ENCODE data around the gene FAM13C. TPM values are rescaled to one million over a fixed set of nuclear protein-coding genes. Genes with fewer than 3 reads are reported as not detected.

The FAM13C gene
- total RNA-seq, 6 donors from 2014 or later: 4.1 to 15.7 (median 8.9) TPM

DNA sequence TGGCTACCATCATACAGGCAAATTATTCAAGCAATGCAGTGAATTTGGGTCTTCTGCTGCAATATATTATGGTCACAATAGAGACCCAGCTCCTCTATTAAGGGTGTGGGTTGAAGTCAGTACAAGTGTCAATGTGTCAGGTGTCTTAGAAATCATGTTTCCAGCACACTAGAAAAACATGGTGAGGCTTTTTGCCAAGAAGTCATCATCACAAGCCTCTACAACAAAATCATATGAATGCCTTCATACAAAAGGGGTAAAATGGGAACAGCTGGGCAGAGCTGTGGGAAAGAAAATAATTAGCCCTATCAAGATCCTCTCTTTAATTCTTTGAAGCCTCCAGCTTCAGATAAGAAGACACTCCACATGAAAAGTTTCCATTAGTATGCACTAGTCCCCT is 37.2 kb downstream of the FAM13C start:
- peaks cover 0 to 3% (median 0%) of the 10 kb centered on the region in 4 donors for H3K4me1 ChIP-seq
- no peaks in the 10 kb centered on the region for H3K9me3 ChIP-seq
- H3K4me3 ChIP-seq: no peak overlapping the region
- ATAC-seq (ENCODE audit: low FRiP score in 2 of 2) (no peak), DNase-seq (no peak)
- H3K27ac ChIP-seq: no peak overlapping the region
- no peaks in the 10 kb centered on the region for H3K27me3 ChIP-seq
- no peaks in the 10 kb centered on the region for H3K36me3 ChIP-seq
- TF ChIP-seq POLR2AphosphoS5 (IDR thresholded peaks at IDR 0.05): no peak
- TF ChIP-seq EP300 (IDR thresholded peaks at IDR 0.05): no peak
- TF ChIP-seq POLR2A (IDR thresholded peaks at IDR 0.05): no peak
- TF ChIP-seq, protein P1, sequence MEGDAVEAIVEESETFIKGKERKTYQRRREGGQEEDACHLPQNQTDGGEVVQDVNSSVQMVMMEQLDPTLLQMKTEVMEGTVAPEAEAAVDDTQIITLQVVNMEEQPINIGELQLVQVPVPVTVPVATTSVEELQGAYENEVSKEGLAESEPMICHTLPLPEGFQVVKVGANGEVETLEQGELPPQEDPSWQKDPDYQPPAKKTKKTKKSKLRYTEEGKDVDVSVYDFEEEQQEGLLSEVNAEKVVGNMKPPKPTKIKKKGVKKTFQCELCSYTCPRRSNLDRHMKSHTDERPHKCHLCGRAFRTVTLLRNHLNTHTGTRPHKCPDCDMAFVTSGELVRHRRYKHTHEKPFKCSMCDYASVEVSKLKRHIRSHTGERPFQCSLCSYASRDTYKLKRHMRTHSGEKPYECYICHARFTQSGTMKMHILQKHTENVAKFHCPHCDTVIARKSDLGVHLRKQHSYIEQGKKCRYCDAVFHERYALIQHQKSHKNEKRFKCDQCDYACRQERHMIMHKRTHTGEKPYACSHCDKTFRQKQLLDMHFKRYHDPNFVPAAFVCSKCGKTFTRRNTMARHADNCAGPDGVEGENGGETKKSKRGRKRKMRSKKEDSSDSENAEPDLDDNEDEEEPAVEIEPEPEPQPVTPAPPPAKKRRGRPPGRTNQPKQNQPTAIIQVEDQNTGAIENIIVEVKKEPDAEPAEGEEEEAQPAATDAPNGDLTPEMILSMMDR (IDR thresholded peaks at IDR 0.05): no peak

DNA sequence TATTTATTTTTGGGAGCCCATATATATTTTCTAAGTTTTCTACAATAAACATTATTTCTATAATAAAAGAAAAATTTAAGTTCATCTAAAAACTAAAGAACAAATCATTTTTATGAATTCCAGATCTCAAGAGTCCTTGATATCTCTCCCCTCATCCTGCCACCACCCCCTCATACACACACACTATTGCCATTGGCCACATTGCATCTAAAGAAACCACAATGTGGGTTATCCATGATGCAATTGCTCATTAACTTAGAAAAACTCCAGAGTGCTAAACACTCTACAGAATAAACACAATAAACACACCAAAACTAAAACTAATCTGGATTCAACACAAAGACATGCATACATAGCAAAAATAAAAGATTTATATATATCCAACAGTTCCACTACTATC is 37.8 kb downstream of the FAM13C start:
- H3K27me3 ChIP-seq: no peaks in the 10 kb centered on the region
- H3K4me1 ChIP-seq: peaks cover 0 to 3% (median 0%) of the 10 kb centered on the region in 4 donors
- TF ChIP-seq POLR2A (IDR thresholded peaks at IDR 0.05): no peak
- TF ChIP-seq POLR2AphosphoS5 (IDR thresholded peaks at IDR 0.05): no peak
- no peak for TF ChIP-seq EP300 (IDR thresholded peaks at IDR 0.05)
- TF ChIP-seq, protein P1 (IDR thresholded peaks at IDR 0.05): no peak
- DNase-seq (no peak), ATAC-seq (ENCODE audit: low FRiP score in 2 of 2) (no peak)
- H3K4me3 ChIP-seq: no peak overlapping the region
- H3K36me3 ChIP-seq: no peaks in the 10 kb centered on the region
- H3K9me3 ChIP-seq: no peaks in the 10 kb centered on the region
- H3K27ac ChIP-seq: no peak overlapping the region

DNA sequence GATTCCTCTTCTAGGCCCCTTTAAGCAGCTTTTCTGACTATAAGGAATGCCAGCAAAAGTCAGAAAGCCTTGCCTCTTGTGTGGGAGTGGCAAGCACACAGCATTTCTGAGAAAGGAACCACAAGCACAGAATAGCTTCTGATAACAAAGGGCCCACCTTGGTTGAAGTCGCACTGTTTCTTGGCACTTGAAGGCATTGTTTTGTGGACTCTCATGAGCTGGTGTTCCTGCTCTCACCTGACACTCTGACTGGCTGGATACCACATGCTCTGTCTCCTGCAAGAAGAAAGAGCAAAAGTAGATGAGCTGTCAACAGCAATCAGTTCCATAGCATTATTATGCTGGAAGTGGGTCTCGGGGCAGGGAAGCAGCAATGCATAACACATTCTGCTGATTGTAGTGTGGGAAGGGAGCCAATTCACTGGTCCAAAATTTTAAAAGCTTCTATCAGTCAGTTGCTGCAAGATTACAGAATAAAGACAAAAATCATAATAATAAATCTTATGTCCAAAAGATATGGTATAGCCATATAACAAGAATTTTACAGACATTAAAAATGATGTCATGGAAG is 38.4 kb downstream of the FAM13C start:
- Histone ChIP-seq H3K4me1 (peaks cover 0 to 3% (median 0%) of the 10 kb centered on the region in 4 donors), H3K27me3 (no peaks in the 10 kb centered on the region), H3K36me3 (no peaks in the 10 kb centered on the region), H3K4me3 (no peak overlapping the region), H3K9me3 (no peaks in the 10 kb centered on the region), H3K27ac (no peak overlapping the region)
- no peak for ATAC-seq (ENCODE audit: low FRiP score in 2 of 2)
- 77 to 85% methylated on average over 2 of the region's 2 CpGs for WGBS, 2 donors
- DNase-seq: no peak
- TF ChIP-seq POLR2AphosphoS5 (IDR thresholded peaks at IDR 0.05) (no peak), POLR2A (IDR thresholded peaks at IDR 0.05) (no peak), EP300 (IDR thresholded peaks at IDR 0.05) (no peak)
- TF ChIP-seq, protein P1 (IDR thresholded peaks at IDR 0.05): no peak

DNA sequence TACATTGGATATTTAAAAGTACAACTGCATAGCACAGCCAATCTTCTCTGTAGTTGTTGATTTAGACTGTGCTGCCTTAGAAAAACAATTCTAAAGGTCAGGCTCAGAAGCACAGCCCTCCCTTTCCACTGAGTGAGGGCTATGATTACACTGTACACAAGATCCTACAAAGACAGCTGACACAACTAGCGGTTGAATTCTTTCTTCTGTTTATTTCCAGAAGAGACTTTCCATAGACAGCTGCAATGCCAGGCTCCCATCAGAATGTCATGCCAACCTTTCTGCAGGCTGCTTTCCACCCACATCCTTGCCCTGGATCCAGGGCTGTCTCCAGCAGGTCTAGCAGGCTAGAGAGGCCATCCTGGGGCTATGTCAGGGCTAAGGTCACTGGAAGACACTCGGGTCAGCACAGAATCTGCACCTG is 39.3 kb downstream of the FAM13C start:
- Histone ChIP-seq H3K36me3 (no peaks in the 10 kb centered on the region), H3K4me3 (no peak overlapping the region), H3K27me3 (no peaks in the 10 kb centered on the region), H3K4me1 (peaks cover 0 to 3% (median 0%) of the 10 kb centered on the region in 4 donors), H3K27ac (no peak overlapping the region), H3K9me3 (no peaks in the 10 kb centered on the region)
- WGBS, 2 donors: 72 to 78% methylated on average over 2 of the region's 2 CpGs
- ATAC-seq (ENCODE audit: low FRiP score in 2 of 2): no peak
- no peak for TF ChIP-seq POLR2AphosphoS5 (IDR thresholded peaks at IDR 0.05)
- TF ChIP-seq EP300 (IDR thresholded peaks at IDR 0.05): no peak
- TF ChIP-seq, protein P1 (IDR thresholded peaks at IDR 0.05): no peak
- TF ChIP-seq POLR2A (IDR thresholded peaks at IDR 0.05): no peak
- DNase-seq: no peak

DNA sequence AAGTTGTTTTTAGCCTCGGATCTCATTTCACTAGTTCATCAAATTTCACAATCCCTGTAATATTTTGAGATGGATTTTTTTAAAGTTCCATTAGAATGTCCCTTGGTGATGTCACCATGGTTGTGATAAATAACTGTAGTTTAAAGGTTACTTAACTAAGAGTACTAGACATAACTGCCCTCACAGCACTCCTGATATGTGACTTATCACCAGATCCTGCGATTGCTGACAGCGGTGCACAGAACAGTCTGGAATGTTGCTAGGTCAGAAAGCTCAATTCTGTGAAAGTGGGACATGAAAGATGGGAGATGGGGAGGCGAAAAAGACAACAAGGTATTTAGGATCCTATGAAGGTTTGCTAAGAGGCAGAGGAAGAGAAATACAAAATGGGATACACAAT is 40.2 kb downstream of the FAM13C start:
- Histone ChIP-seq H3K27ac (no peak overlapping the region), H3K4me3 (no peak overlapping the region), H3K9me3 (no peaks in the 10 kb centered on the region), H3K27me3 (no peaks in the 10 kb centered on the region), H3K4me1 (peaks cover 0 to 3% (median 0%) of the 10 kb centered on the region in 4 donors), H3K36me3 (no peaks in the 10 kb centered on the region)
- 72 to 73% methylated on average over 4 of the region's 4 CpGs for WGBS, 2 donors
- TF ChIP-seq POLR2A (IDR thresholded peaks at IDR 0.05) (no peak), EP300 (IDR thresholded peaks at IDR 0.05) (no peak), POLR2AphosphoS5 (IDR thresholded peaks at IDR 0.05) (no peak)
- TF ChIP-seq, protein P1 (IDR thresholded peaks at IDR 0.05): no peak
- ATAC-seq (ENCODE audit: low FRiP score in 2 of 2) (no peak), DNase-seq (no peak)
